ENCODE results near the gene DNAJB1. TPM values are rescaled to one million over a fixed set of nuclear protein-coding genes. Genes with fewer than 3 reads are reported as not detected.
A peak's percentile ranks its signal among the peaks of the same experiment; 100 is the strongest.

Gene DNAJB1
- total and polyA plus RNA-seq, 2 of the 13 experiments (the other 11 are each of a cell fraction or from before 2014, with no cell fraction given), result 87.5 to 97.3 TPM

DNA sequence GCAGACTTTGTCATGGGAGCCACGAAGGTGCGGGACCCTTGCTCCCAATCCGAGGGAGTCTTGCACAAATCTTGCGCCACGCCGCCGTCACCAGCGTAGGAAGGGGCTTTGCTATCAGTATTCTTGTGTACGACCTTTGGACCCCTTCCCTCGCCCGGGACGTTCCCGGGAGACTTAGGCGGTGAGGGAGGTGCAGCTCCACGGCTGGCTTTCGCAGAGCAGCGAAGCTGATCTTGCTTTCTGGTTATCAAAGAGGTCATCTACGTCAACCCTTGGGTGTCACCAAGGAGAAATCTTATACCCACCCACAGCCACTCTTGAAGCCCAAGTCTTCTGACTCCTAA, 11.8 kb upstream of the DNAJB1 start (continued):
- TF ChIP-seq BCLAF1 (IDR thresholded peaks at IDR 0.05) (no peak), ARID2 (CRISPR knock-in tag; IDR thresholded peaks at IDR 0.05; ENCODE audit: borderline replicate concordance) (no peak), EED (CRISPR knock-in tag; IDR thresholded peaks at IDR 0.05) (0 out of 2 replicates have a peak, but pooled peaks have one; percentile 51), ZBTB4 (CRISPR knock-in tag; IDR thresholded peaks at IDR 0.05; ENCODE audit: borderline replicate concordance) (no peak), CAMTA2 (CRISPR knock-in tag; IDR thresholded peaks at IDR 0.05; ENCODE audit: borderline replicate concordance) (no peak), FOXP1 (IDR thresholded peaks at IDR 0.05) (no peak), FOXP1 (CRISPR knock-in tag; IDR thresholded peaks at IDR 0.05) (no peak), TCF7L2 (IDR thresholded peaks at IDR 0.05; ENCODE audit: low read depth, low read length) (no peak), NR1H2 (CRISPR knock-in tag; IDR thresholded peaks at IDR 0.05; ENCODE audit: borderline replicate concordance, low read depth) (no peak), REL (CRISPR knock-in tag; conservative IDR thresholded peaks at IDR 0.05) (no peak), ASH2L (IDR thresholded peaks at IDR 0.05; ENCODE audit: insufficient read length, low read depth, low read length) (no peak), ZNF275 (CRISPR knock-in tag; IDR thresholded peaks at IDR 0.05; ENCODE audit: borderline replicate concordance) (no peak), NCOA5 (CRISPR knock-in tag; IDR thresholded peaks at IDR 0.05) (no peak), SKI (IDR thresholded peaks at IDR 0.05; ENCODE audit: partially characterized antibody) (no peak), HOXD1 (CRISPR knock-in tag; IDR thresholded peaks at IDR 0.05) (no peak), SP2 (CRISPR knock-in tag; IDR thresholded peaks at IDR 0.05) (no peak), MBD4 (IDR thresholded peaks at IDR 0.05; ENCODE audit: borderline replicate concordance, low read length) (no peak), BRD4 (CRISPR knock-in tag; IDR thresholded peaks at IDR 0.05) (no peak), TFAP4 (IDR thresholded peaks at IDR 0.05; ENCODE audit: borderline replicate concordance, low read depth) (no peak), NPAS2 (CRISPR knock-in tag; IDR thresholded peaks at IDR 0.05; ENCODE audit: borderline replicate concordance) (no peak)
- TF ChIP-seq, protein P1, sequence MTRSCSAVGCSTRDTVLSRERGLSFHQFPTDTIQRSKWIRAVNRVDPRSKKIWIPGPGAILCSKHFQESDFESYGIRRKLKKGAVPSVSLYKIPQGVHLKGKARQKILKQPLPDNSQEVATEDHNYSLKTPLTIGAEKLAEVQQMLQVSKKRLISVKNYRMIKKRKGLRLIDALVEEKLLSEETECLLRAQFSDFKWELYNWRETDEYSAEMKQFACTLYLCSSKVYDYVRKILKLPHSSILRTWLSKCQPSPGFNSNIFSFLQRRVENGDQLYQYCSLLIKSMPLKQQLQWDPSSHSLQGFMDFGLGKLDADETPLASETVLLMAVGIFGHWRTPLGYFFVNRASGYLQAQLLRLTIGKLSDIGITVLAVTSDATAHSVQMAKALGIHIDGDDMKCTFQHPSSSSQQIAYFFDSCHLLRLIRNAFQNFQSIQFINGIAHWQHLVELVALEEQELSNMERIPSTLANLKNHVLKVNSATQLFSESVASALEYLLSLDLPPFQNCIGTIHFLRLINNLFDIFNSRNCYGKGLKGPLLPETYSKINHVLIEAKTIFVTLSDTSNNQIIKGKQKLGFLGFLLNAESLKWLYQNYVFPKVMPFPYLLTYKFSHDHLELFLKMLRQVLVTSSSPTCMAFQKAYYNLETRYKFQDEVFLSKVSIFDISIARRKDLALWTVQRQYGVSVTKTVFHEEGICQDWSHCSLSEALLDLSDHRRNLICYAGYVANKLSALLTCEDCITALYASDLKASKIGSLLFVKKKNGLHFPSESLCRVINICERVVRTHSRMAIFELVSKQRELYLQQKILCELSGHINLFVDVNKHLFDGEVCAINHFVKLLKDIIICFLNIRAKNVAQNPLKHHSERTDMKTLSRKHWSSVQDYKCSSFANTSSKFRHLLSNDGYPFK (CRISPR knock-in tag; IDR thresholded peaks at IDR 0.05; ENCODE audit: borderline replicate concordance), result no peak
